Measurements from ENCODE around the gene PGA4. TPM values are rescaled to one million over a fixed set of nuclear protein-coding genes. Genes with fewer than 3 reads are reported as not detected.
A peak's percentile ranks its signal among the peaks of the same experiment; 100 is the strongest.
"Not testable (repeated sequence)": the region's sequence is repeated elsewhere in the genome, so short reads cannot be mapped to it uniquely, and the experiment has no call there.

The PGA4 gene
- total RNA-seq, 1 experiment from 2014 or later, result not detected

DNA sequence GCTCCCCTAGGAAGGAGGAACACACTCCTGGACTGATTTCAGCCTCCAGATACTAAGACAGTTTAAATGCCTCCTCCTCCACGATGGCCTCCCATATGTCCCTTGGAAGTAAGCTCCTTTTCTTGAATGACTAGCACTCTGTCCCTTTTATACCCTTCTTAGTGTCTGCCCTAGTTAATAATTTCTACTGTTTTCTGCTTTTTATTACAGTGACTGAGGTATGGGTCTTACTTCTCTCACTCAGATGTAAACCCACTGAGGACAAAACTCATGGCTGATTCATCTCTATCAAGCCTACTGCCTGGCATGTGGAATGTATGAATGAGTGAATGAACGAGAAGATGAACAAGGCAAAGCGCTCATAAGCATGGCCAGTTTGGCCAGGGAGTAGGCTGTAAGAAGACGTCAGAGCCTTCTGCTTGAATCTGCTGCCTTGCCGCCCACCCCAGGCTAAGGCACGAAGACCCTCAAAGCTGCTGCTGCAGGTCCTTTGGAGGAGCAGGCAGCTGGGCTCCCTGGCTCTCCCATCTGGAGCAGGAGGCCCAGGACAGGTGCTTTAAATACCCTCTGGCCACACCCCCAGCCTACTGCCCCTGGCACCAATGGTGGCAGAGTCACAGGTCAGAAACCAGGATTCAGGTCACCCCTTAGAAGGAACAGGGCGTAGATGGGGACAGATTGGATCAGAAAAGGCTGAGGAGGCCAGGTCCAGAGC, 27.0 kb upstream of the PGA4 start:
- H3K4me3 ChIP-seq, result no peak overlapping the region
- H3K27ac ChIP-seq, result no peak overlapping the region
- no peaks in the 10 kb centered on the region for H3K36me3 ChIP-seq
- H3K27me3 ChIP-seq (replicated peaks), result peaks cover 44% of the 10 kb centered on the region
- H3K4me1 ChIP-seq (replicated peaks), result no peaks in the 10 kb centered on the region
- H3K9me3 ChIP-seq (replicated peaks), result no peaks in the 10 kb centered on the region
- DNase-seq (ENCODE audit: low read depth in 1 of 2, low spot score in 2 of 2), result peak in 1 of 2 experiments; percentile 41

DNA sequence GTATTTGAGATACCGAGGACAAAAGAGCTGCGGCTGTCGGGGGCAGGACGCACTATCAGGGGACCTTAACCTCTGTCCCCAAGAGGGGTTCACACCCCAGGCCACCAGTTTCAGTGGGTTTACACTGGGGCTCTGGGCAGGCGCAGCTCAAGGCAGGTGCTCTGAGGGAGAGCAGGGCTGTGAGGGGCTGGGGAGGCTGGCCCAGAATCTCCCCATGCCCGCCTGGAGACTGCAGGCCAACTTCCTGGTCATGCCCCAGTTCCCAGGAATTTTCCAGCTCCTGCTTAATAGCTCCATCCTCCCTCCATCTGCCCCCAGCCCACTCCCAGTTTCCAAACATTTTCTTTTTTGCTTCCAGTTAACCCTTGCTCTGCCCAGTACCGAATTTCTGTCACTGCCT, 26.4 kb upstream of the PGA4 start:
- no peaks in the 10 kb centered on the region for H3K4me1 ChIP-seq (replicated peaks)
- no peaks in the 10 kb centered on the region for H3K36me3 ChIP-seq
- H3K9me3 ChIP-seq (replicated peaks), result no peaks in the 10 kb centered on the region
- DNase-seq (ENCODE audit: low read depth in 1 of 2, low spot score in 2 of 2), result no peak
- H3K27me3 ChIP-seq (replicated peaks), result peaks cover 42% of the 10 kb centered on the region
- no peak overlapping the region for H3K4me3 ChIP-seq
- no peak overlapping the region for H3K27ac ChIP-seq

DNA sequence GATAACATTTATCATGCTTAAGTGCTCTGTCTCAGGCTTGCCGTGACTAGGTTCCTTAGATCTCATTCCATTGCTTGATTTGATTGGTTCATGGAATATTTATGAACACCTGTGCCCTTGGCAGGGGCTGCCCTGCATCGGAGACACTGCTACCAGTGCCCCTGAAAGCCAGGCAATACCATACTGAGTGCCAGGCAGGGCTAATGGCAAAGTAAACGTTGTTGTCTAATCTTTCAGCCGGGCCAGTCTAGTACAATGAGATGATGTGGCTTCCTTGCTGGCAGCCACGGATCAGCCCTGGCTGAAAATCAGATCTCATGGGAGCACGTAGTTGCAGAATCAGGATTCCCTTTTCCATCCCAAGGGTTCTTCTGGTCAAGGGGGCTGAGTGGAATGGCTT, 23.8 kb upstream of the PGA4 start:
- Histone ChIP-seq H3K27ac (no peak overlapping the region), H3K36me3 (no peaks in the 10 kb centered on the region), H3K4me3 (no peak overlapping the region), H3K27me3 (replicated peaks) (peaks cover 35% of the 10 kb centered on the region), H3K9me3 (replicated peaks) (no peaks in the 10 kb centered on the region; the same call in 1 of the 2 replicates), H3K4me1 (replicated peaks) (no peaks in the 10 kb centered on the region)
- peak in 1 of 2 experiments; percentile 33 for DNase-seq (ENCODE audit: low read depth in 1 of 2, low spot score in 2 of 2)

DNA sequence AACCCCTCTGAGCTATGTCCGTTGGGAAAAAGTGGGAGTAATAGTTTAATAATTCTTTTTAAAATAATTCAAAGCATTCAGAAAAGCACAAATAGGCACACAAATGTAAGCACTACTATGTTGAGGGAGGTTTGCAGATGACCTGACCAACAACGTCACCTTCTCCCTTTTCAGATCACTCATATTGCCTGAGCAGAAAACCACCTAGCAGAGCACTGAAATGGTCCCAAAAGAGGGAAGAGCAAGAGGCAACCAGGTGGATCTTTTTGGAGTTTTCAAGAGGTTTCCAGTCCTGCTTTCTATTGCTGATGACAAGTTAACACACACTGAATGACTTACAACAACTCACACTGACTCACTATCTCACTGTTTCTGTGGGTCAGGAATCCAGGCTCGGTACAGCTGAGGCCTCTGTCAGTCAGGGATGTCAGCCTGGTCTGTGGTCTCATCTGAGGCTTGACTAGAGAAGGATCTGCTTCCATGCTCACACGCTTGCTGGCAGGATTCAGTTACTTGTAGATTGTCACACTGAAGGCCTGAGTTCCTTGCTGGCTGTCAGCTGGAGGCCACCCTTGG, 23.1 kb upstream of the PGA4 start:
- peak in 1 of 2 experiments; percentile 31 for DNase-seq (ENCODE audit: low read depth in 1 of 2, low spot score in 2 of 2)
- no peak overlapping the region for H3K27ac ChIP-seq
- no peak overlapping the region for H3K4me3 ChIP-seq
- H3K9me3 ChIP-seq (replicated peaks), result no peaks in the 10 kb centered on the region; the same call in 1 of the 2 replicates
- H3K4me1 ChIP-seq (replicated peaks), result no peaks in the 10 kb centered on the region
- H3K36me3 ChIP-seq, result no peaks in the 10 kb centered on the region
- peaks cover 28% of the 10 kb centered on the region for H3K27me3 ChIP-seq (replicated peaks)

DNA sequence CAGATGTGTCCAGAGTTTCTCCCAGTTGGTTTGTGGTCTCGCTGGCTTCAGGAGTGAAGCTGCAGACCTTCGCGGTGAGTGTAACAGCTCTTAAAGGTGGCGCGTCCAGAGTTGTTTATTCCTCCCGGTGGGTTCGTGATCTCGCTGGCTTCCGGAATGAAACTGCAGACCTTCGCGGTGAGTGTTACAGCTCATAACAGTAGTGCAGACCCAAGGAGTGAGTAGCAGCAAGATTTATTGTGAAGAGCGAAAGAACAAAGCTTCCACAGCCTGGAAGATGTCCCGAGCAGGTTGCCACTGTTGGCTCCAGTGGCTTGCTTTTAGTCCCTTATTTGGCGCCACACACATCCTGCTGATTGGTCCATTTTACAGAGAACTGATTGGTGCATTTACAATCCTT, 20.7 kb upstream of the PGA4 start:
- Histone ChIP-seq H3K9me3 (replicated peaks) (no peaks in the 10 kb centered on the region; the same call in 1 of the 2 replicates), H3K4me1 (replicated peaks) (no peaks in the 10 kb centered on the region), H3K27me3 (replicated peaks) (peaks cover 10% of the 10 kb centered on the region), H3K27ac (no peak overlapping the region), H3K4me3 (no peak overlapping the region), H3K36me3 (no peaks in the 10 kb centered on the region)
- peak in 1 of 2 experiments; percentile 31 for DNase-seq (ENCODE audit: low read depth in 1 of 2, low spot score in 2 of 2)

DNA sequence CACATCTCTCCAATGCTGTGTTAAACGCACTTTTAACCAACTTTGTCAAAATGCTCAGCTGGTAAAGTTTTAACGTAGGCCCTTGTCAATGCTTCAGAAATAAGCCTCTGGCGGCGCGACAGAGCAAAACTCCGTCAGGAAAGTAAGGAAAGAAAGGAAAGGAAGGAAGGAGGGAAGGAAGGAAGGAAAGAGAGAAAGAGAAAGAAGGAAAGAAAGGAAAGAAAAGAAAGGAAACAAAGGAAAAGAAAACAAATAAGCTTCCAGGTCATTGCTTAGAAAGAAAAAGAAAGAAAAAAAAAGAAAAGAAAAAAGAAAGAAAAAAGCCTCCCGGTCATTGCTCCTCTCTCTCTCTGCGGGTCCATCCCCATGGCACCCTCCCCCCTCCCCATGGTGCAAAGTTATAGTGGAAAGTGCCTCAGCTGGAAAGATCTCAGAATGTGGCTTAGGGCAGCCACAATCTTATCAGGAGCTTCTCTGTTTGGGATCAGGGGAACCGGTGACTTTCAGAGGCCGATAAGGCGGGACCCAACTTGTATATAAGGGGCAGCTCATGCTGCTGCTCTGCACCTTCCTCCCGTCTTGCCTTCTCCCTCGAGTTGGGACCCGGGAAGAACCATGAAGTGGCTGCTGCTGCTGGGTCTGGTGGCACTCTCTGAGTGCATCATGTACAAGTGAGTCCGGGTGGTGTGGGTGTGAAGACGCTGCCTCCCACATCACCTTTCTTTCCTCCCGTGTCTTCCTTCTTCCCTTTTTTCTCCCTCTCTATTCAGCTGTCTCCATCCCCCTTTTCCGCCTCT, 19.0 kb upstream of the PGA4 start, which contains the start of gene PGA3:
Gene PGA3 (plus strand): TSS at position 566 of the 797 bp plus-strand sequence. CDS start 50 bp downstream, at position 616.
- H3K27ac ChIP-seq; H3K36me3 ChIP-seq; H3K4me1 ChIP-seq (replicated peaks); H3K9me3 ChIP-seq (replicated peaks); DNase-seq (ENCODE audit: low read depth in 1 of 2, low spot score in 2 of 2); H3K4me3 ChIP-seq: not testable (repeated sequence)
- peaks cover 10% of the 10 kb centered on the region for H3K27me3 ChIP-seq (replicated peaks)

DNA sequence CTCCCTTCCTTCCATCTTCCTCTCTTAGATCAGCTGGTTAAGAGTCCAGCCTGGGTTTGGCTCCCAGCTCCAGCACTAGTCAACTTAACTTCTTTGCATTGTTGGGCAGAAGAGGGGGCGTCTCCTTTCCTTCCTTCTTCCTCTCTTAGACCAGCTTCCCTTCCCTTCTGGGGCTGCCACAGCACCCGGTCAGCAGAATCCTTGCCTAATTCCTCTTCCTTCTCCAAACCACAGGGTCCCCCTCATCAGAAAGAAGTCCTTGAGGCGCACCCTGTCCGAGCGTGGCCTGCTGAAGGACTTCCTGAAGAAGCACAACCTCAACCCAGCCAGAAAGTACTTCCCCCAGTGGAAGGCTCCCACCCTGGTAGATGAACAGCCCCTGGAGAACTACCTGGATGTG, 18.3 kb upstream of the PGA4 start:
- H3K4me1 ChIP-seq (replicated peaks); H3K36me3 ChIP-seq; H3K27ac ChIP-seq; H3K9me3 ChIP-seq (replicated peaks); DNase-seq (ENCODE audit: low read depth in 1 of 2, low spot score in 2 of 2); H3K4me3 ChIP-seq: not testable (repeated sequence)
- H3K27me3 ChIP-seq (replicated peaks), result peaks cover 10% of the 10 kb centered on the region

DNA sequence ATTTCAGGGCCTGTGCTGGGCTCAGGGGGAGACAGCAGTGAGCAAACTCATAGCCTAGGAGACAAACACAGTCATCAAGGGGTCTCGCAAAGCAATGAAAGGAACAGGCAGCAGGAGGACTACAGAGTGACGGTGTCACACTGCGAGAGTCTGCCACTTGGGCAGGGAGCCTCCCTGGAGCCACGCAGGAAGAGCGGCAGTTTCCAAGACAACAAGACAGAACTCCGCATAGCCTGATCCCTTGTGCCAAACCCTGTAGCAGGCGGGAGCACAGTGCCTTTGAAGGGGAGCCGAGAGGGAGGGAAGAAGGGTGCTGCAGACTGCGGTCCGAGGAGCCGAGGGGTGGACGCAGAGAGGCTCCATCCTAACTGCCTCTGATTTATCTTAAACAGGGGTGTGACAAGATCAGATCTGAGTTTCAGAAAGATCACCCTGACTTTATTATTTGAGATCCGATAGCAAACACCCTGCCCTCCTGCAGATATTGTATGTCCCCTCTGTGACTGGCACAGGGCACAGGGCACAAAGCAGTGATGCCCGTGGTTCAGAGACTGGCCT, 17.6 kb upstream of the PGA4 start:
- H3K9me3 ChIP-seq (replicated peaks); H3K4me1 ChIP-seq (replicated peaks); H3K4me3 ChIP-seq; DNase-seq (ENCODE audit: low read depth in 1 of 2, low spot score in 2 of 2); H3K36me3 ChIP-seq; H3K27ac ChIP-seq: not testable (repeated sequence)
- H3K27me3 ChIP-seq (replicated peaks), result peaks cover 10% of the 10 kb centered on the region

DNA sequence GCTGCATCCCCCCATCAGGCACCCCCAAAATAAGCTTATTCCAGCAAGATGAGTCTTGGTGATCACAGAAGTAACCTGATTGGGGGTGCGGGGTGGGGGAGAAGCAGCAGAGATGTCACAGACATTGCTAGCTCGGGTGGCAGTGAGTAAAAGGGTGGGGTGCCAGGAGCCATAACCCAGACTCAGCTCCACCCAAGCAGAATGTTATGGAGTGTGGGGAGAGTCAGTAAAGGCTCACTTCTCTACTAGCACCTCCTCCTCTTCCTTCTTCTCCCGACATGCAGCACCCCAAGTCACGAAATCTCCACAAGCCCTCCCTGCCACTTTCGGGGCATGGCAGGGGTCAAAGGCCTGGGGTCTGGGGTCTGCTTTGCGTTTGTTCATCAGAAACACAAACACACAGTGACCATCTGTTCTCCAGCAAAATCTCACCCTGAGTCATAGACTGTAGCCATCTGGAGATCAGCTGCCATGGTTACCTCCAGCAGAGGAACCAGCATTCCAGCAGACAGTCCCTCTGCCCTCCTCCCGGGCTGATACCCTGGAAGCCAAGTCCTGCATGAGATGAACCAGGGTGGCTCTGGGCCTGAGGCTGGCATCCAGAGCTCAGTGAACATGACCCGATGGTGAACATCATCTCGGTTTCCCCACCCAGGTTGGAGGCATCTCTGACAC, 14.4 kb upstream of the PGA4 start:
- H3K36me3 ChIP-seq; H3K4me3 ChIP-seq; H3K9me3 ChIP-seq (replicated peaks); H3K27ac ChIP-seq; H3K4me1 ChIP-seq (replicated peaks); DNase-seq (ENCODE audit: low read depth in 1 of 2, low spot score in 2 of 2); H3K27me3 ChIP-seq (replicated peaks): not testable (repeated sequence)

DNA sequence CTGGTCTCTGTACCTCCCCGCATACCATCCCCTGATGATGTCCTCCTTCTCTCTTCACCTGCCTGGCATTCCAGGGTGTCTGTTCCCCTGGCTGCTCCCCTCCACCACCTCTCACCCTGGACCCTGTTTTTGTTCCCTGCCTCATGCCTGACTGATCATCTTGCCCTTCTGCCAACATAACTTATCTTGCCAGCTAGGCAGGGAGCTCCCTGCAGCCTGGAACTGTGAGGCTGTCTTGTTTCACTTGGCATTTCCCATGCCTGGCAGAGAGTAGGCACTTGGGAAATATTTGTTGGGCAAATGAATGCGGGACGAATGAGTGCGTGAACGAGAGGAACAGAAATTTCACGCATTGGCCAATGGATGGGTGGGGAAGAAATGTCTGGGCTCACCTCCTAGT, 11.5 kb upstream of the PGA4 start:
- H3K27me3 ChIP-seq (replicated peaks); H3K27ac ChIP-seq; H3K4me1 ChIP-seq (replicated peaks); H3K36me3 ChIP-seq; H3K4me3 ChIP-seq; DNase-seq (ENCODE audit: low read depth in 1 of 2, low spot score in 2 of 2); H3K9me3 ChIP-seq (replicated peaks): not testable (repeated sequence)

DNA sequence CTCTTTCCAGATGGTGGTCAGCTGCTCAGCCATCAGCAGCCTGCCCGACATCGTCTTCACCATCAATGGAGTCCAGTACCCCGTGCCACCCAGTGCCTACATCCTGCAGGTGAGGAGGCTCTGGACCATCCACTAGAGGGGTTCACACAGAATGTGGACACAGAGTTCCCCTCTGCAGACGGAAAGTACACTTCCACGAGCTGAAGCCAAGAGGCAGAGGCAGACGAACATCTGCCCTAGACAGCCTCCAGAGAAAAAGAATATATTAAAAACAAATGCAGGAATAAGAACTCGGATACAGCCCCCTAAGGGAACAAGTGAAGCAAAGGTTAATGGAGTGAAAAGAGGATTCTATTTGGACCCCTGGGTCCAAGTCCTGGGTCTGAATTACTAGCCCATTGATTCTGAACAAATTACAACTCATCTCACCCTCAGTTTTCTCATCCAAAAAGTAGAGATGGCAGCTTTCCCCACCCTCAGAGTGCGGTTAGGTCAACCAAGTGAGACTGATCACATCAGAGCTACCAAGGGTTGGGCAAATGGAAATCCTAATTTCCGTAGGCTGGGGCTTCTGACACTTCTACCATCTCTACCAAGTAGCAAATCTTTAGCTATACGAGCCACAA, 10.7 kb upstream of the PGA4 start:
- H3K36me3 ChIP-seq; DNase-seq (ENCODE audit: low read depth in 1 of 2, low spot score in 2 of 2); H3K9me3 ChIP-seq (replicated peaks); H3K27ac ChIP-seq; H3K27me3 ChIP-seq (replicated peaks); H3K4me1 ChIP-seq (replicated peaks); H3K4me3 ChIP-seq: not testable (repeated sequence)

DNA sequence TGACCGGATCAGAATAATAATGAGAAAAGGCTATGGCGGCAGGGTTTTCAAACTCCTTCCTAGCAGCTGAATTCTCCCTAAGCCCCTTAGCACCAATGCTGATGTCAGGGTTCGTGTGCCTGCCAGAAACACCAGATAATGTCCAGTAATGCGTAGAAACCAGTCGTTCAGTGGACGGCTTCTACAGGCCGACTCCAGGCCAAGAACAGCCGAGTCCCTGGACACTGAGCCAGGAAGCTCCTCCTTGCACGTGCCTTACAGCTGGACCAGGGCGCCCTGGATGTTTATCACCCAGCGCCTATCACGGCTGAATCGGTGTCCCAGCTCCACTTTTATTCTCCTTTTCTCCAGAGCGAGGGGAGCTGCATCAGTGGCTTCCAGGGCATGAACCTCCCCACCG, 9.9 kb upstream of the PGA4 start:
- not testable (repeated sequence) for H3K27me3 ChIP-seq (replicated peaks); H3K36me3 ChIP-seq; H3K4me1 ChIP-seq (replicated peaks); H3K27ac ChIP-seq; H3K9me3 ChIP-seq (replicated peaks); H3K4me3 ChIP-seq; DNase-seq (ENCODE audit: low read depth in 1 of 2, low spot score in 2 of 2)

DNA sequence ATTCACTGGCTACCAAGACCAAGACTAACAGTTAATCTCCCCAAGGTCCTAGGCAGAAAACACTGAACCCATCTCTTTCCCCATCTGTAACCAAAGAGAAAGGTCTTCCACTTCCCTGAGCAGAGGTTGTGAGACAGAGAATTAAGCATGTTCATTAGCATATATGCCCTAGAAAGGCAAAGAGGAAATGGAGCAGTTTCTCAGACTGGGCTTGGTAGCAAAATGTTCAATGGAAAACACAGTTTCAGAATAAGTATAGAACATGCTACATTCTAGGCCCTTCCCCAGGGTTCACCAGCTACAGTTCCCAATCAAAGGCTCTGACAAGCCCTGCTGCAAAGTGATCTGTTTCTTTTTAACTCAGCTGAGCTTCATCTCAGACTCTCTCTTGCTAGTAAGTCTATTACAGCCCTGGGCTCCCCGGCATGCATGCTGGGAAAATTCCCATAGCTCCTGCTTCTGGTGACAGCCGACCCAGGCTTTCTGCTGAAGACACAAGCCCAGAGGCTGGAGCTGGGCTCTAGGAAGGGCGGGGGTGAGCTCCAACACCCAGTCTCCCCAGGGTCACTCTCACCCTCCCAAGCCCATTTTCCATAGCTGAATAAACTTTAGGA, 8.3 kb upstream of the PGA4 start:
- not testable (repeated sequence) for H3K36me3 ChIP-seq; H3K9me3 ChIP-seq (replicated peaks); H3K27ac ChIP-seq; H3K27me3 ChIP-seq (replicated peaks); H3K4me1 ChIP-seq (replicated peaks); H3K4me3 ChIP-seq; DNase-seq (ENCODE audit: low read depth in 1 of 2, low spot score in 2 of 2)
